HepG2 (cell line): ENCODE results near the gene CCDC97. TPM values are rescaled to one million over a fixed set of nuclear protein-coding genes. Genes with fewer than 3 reads are reported as not detected.

Experiments used
- CREB1 ChIP-seq, 2 experiments: fragments of 450-650 bp in 1 of 2; IDR thresholded peaks; 2 replicates each; pipeline ENCODE4 v1.6.1; 2016 to 2017; ENCODE audit warnings: control low read depth in 1 of 2, mild to moderate bottlenecking in 1 of 2, missing compliant biosample characterization in 1 of 2, missing genetic modification characterization in 1 of 2
- FOSL2 ChIP-seq: sonication (generic); formaldehyde crosslinking; IDR thresholded peaks from 2 replicates; pipeline ENCODE4 v1.4.0; 2020; ENCODE audit warnings: missing genetic modification reagents
- GMEB1 ChIP-seq: sonication (generic); formaldehyde crosslinking; IDR thresholded peaks from 2 replicates; pipeline ENCODE4 v1.5.1; 2020; ENCODE audit warnings: missing genetic modification reagents, mild to moderate bottlenecking, borderline replicate concordance
- HOXA9 ChIP-seq: sonication (generic); formaldehyde crosslinking; IDR thresholded peaks from 2 replicates; pipeline ENCODE4 v1.8.1; 2022; ENCODE audit warnings: missing genetic modification reagents, mild to moderate bottlenecking, moderate library complexity, borderline replicate concordance
- KDM3A ChIP-seq: IDR thresholded peaks from 2 replicates; pipeline ENCODE4 v1.6.1; 2018; ENCODE audit warnings: low read depth, missing compliant biosample characterization
- KLF16 ChIP-seq, 2 experiments: sonication (generic) in 1 of 2; formaldehyde crosslinking in 1 of 2; IDR thresholded peaks; 2 replicates each; pipeline versions ENCODE4 v1.6.1 to v1.8.0; 2016 to 2023; ENCODE audit warnings: missing genetic modification reagents in 2 of 2, missing compliant biosample characterization in 1 of 2
- LCORL ChIP-seq, 2 experiments: fragments of 450-650 bp in 1 of 2; sonication (generic) in 1 of 2; formaldehyde crosslinking in 1 of 2; IDR thresholded peaks; 2 replicates each; pipeline versions ENCODE4 v1.5.0 to v1.6.1; 2017 to 2020; ENCODE audit warnings: antibody characterized with exemption in 1 of 2, missing genetic modification reagents in 1 of 2
- MZF1 ChIP-seq: sonication (generic); formaldehyde crosslinking; IDR thresholded peaks from 2 replicates; pipeline ENCODE4 v1.8.1; 2023; ENCODE audit warnings: mild to moderate bottlenecking, missing genetic modification reagents, borderline replicate concordance
- NKX3-1 ChIP-seq: sonication (generic); formaldehyde crosslinking; IDR thresholded peaks from 2 replicates; pipeline ENCODE4 v1.5.0; 2020; ENCODE audit warnings: missing genetic modification reagents
- PHF8 ChIP-seq: sonication (generic); formaldehyde crosslinking; IDR thresholded peaks from 2 replicates; pipeline ENCODE4 v1.5.0; 2020; ENCODE audit warnings: missing genetic modification reagents
- RFX1 ChIP-seq: fragments of 450-650 bp; IDR thresholded peaks from 2 replicates; pipeline ENCODE4 v1.6.1; 2017
- SATB2 ChIP-seq: sonication (generic); formaldehyde crosslinking; IDR thresholded peaks from 2 replicates; pipeline ENCODE4 v1.5.0; 2020; ENCODE audit warnings: missing genetic modification reagents
- SUZ12 ChIP-seq: fragments of 150-350 bp; IDR thresholded peaks from 2 replicates; pipeline ENCODE4 v1.6.1; 2014; ENCODE audit warnings: low read depth, low read length
- SYNCRIP ChIP-seq: fragments of 200-400 bp; formaldehyde crosslinking; IDR thresholded peaks from 2 replicates; pipeline ENCODE4 v1.6.1; 2018; ENCODE audit warnings: mild to moderate bottlenecking, low read depth, low read length; ENCODE audit not compliant: insufficient read depth
- ZKSCAN8 ChIP-seq: IDR thresholded peaks from 2 replicates; pipeline ENCODE4 v1.6.1; 2016; ENCODE audit warnings: borderline replicate concordance, missing genetic modification reagents, missing compliant biosample characterization
- ZNF776 ChIP-seq: sonication (generic); formaldehyde crosslinking; IDR thresholded peaks from 2 replicates; pipeline ENCODE4 v1.4.0; 2020; ENCODE audit warnings: mild to moderate bottlenecking, missing genetic modification reagents
- ZNF784 ChIP-seq: sonication (generic); formaldehyde crosslinking; IDR thresholded peaks from 2 replicates; pipeline ENCODE4 v1.5.1; 2020; ENCODE audit warnings: missing genetic modification reagents, mild to moderate bottlenecking, borderline replicate concordance
- ZNF790 ChIP-seq: sonication (generic); formaldehyde crosslinking; IDR thresholded peaks from 2 replicates; pipeline ENCODE4 v1.8.0; 2022; ENCODE audit warnings: missing genetic modification reagents, mild to moderate bottlenecking, borderline replicate concordance
- ZNF800 ChIP-seq: sonication (generic); formaldehyde crosslinking; IDR thresholded peaks from 2 replicates; pipeline ENCODE4 v1.4.0; 2020; ENCODE audit warnings: missing genetic modification reagents
- ZUFSP ChIP-seq: sonication (generic); formaldehyde crosslinking; IDR thresholded peaks from 2 replicates; pipeline ENCODE4 v1.9.0; 2021; ENCODE audit warnings: missing genetic modification reagents, mild to moderate bottlenecking, borderline replicate concordance
- polyA plus RNA-seq, 8 experiments: library from polyadenylated mRNA; depleted of rRNA in 3 of 8; stranded (reverse) in 7 of 8; unstranded in 1 of 8; fragments of >200 nt; fragmentation: Illumina TruSeq in 4 of 8; extraction: Trizol in 4 of 8; gene quantifications; 2 replicates each; pipeline versions ENCODE4 v1.2.1 to v1.2.3, GENCODE V29; 2011 to 2016; ENCODE audit warnings: low read depth in 4 of 8, missing spikeins in 1 of 8, mixed read lengths in 1 of 8; ENCODE audit not compliant: insufficient read depth in 1 of 8
- total RNA-seq, 5 experiments: library from RNA; depleted of rRNA; stranded (reverse); fragments of >200 nt; fragmentation: Illumina TruSeq; extraction: Trizol; gene quantifications; 2 replicates each; pipeline ENCODE4 v1.2.3, GENCODE V29; 2016; ENCODE audit warnings: low read depth in 1 of 5
- TF ChIP-seq, protein P1 (sequence below): sonication (generic); formaldehyde crosslinking; IDR thresholded peaks from 2 replicates; pipeline ENCODE4 v1.4.0; 2020; ENCODE audit warnings: mild to moderate bottlenecking, low read depth, missing genetic modification reagents

The CCDC97 gene
- total and polyA plus RNA-seq, 2 of the 13 experiments (the other 11 are each of a cell fraction or from before 2014, with no cell fraction given) = 6.2 to 7.3 TPM

DNA sequence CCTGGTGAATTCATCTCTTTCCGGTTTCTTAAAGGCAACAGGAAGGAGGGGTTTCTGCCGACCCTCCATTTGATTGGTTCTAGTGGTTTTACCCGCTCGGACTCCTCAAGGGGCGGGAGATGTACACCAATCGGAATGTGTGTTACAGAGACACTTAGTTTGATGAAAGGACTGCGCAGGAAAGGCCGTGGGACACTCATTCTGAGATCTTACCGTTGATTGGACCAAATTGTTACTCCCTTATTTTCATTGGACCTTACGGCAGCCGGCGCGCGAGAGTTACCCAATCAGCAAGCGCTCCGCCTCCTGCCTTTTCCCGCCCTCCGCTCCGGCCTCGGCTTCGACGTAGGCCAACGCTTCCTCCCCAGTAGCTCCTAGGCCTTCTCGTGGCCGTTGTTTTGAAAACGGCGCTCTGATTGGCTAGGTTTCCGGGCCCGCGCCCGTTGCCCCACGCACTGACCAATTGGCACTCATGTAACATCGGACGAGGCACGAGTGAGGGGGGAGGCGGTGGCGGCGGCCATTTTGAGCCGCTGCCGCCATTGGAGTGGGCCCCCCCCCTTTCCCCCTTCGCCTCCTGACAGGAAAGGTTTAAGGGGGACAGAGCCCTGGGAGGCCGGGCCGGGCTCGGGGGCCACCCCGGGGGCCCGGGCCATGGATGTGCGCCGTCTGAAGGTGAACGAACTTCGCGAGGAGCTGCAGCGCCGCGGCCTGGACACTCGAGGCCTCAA is 46.0 kb upstream of the CCDC97 start, which contains the start of gene HNRNPUL1 (continued):
- TF ChIP-seq ZUFSP (CRISPR knock-in tag) (no peak), ZNF784 (CRISPR knock-in tag) (peak; percentile 36; the same call in 1 of the 2 replicates), ZNF800 (CRISPR knock-in tag) (no peak), SYNCRIP (no peak), MZF1 (CRISPR knock-in tag) (no peak), RFX1 (no peak), SUZ12 (no peak), KDM3A (CRISPR knock-in tag) (0 out of 2 replicates have a peak, but pooled peaks have one; percentile 77), ZKSCAN8 (CRISPR knock-in tag) (peak; percentile 21; the same call in 1 of the 2 replicates), CREB1 (IDR thresholded peaks at IDR 0.05) (peak; percentile 93), CREB1 (CRISPR knock-in tag; IDR thresholded peaks at IDR 0.05) (peak; percentile 95), PHF8 (CRISPR knock-in tag) (peak; percentile 91), LCORL (IDR thresholded peaks at IDR 0.05) (peak; percentile 62), LCORL (CRISPR knock-in tag; IDR thresholded peaks at IDR 0.05) (no peak), ZNF776 (CRISPR knock-in tag) (peak; percentile 75), SATB2 (CRISPR knock-in tag) (no peak), GMEB1 (peak; percentile 84), ZNF790 (CRISPR knock-in tag) (no peak), HOXA9 (CRISPR knock-in tag) (no peak), FOSL2 (CRISPR knock-in tag) (no peak; the same call in none of the 2 replicates), KLF16 (CRISPR knock-in tag; IDR thresholded peaks at IDR 0.05) (peak in 1 of 2 experiments; percentile 33; a peak in 1 of 4 replicates), NKX3-1 (CRISPR knock-in tag) (peak; percentile 71)
- TF ChIP-seq, protein P1, sequence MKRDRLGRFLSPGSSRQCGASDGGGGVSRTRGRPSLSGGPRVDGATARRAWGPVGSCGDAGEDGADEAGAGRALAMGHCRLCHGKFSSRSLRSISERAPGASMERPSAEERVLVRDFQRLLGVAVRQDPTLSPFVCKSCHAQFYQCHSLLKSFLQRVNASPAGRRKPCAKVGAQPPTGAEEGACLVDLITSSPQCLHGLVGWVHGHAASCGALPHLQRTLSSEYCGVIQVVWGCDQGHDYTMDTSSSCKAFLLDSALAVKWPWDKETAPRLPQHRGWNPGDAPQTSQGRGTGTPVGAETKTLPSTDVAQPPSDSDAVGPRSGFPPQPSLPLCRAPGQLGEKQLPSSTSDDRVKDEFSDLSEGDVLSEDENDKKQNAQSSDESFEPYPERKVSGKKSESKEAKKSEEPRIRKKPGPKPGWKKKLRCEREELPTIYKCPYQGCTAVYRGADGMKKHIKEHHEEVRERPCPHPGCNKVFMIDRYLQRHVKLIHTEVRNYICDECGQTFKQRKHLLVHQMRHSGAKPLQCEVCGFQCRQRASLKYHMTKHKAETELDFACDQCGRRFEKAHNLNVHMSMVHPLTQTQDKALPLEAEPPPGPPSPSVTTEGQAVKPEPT = no peak
